HG02678 (cell line): ENCODE results near the gene CPEB3.

ENCODE experiments used
- ATAC-seq: cut with Tn5 transposase; IDR thresholded peaks from one replicate; pipeline ENCODE4 v1.9.1; 2021; ENCODE audit warnings: mild to moderate bottlenecking, moderate library complexity; ENCODE audit not compliant: unreplicated experiment

Gene CPEB3

GRCh38 chr10:92108747-92109146, 182.1 kb downstream of the CPEB3 start:
- no peak for ATAC-seq

DNA sequence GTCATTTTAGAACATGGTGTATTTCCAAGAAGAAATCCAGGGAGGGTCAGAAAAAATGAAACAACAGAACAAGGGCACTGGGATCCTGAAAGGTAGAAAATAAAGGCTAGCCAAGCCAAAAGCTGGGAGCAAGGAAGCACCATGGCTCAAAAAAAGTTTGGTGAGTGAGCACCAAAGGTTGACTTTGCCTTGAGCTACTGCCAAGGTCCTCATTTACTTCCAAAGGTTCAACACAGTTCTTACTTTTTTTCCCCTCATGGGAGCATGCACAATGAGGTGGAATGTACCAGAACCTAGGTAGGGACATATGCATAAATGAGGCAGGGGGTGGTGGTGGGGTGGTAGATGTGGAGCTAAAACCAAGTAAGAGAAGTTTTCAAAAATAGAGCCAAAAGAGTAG, 182.8 kb downstream of the CPEB3 start:
- ATAC-seq = no peak

- no peak for ATAC-seq
These were observed 187.3 kb downstream of the CPEB3 start for GRCh38 chr10:92103376-92104090.

DNA sequence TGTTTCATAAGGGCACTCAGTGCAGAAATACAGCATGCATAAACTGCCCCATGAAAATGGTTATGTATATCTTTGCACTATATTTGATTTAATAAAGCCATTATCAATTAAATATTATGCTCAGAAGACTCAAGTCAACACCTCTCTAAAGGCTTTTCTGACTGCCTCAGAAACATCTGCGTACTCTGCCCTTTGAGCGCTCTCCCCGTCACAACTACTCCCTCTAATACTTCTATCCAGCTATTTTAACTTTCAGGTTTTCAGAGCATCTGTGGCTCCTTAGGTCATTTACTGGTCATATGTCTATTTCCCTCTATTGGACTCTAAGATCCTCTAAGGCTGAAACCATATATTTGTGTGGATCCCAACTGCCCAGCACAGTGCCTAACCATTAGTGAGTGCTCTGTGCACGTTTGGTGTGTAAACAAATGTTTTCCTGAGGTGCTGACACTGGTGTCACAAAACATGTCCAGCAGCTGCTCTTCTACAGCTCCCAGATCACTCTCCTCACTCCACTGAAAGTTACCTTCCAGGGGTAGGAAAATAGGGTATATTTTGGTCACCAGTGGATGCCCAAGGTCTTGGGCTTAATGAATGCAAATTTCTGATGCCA, 188.2 kb downstream of the CPEB3 start:
- ATAC-seq = no peak

DNA sequence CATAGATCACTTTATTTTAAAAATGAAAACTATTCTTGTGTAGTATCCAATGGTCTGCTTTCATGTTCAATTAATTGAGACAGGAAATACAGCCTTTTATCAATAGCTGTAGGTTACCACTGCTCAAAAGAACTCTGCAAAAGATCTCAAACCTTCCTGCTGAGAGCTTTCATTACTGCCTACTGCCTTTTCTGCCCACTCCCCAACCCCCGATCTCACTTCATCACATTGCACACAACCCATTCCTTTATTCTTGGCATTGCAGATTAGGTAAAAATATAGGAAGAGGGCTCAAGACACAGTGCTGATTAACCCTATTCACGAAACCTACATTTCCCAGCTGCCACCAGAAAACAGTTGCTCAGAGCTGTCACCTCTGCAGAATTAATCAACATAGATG, 195.9 kb downstream of the CPEB3 start:
- no peak for ATAC-seq

DNA sequence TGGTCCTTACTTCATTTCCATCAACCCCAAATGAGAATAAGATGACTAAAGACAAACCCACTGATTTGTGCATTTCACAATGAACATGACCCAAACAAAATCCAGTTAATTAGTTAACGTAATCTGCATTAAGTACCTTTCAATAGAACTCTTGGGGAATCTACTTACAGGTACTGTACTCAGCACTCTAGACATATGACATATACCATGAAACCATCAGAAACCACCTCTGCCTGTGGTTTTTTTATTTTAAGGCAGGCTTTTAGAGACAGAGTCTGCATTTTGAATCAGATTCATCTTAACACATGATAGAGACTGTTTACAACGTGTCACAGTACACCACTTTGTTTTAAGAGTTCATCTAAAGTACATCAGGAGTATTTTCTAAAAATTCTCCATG, 198.9 kb downstream of the CPEB3 start:
- ATAC-seq = peak; percentile 41

DNA sequence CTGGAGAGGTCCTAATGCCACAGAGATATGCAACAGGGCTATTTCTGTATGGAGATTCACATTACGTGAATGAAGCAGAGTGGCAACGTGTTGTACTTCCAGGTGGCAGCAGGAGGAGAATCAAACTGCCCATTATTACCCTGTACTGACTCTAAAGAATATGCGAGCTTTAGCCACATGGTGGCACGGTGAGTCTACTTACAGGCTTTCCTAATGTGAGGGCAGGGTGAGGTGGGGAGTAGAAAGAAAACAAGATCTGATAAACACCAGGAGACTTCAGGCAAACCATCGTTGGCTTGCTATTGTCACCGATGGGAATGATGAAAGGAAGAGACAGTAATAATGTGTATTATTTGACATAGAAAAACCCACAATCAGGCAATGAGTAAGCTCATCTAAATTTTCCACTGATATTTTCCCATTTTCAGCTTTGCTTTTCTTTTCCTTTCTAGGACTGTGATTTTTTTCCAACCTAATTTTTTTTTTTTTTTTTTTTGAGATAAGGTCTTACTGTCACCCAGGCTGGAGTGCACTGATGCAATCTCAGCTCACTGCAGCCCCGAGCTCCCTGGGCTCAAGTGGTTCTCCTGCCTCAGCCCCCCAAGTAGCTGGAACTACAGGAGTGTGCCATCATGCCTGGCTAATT, 203.0 kb downstream of the CPEB3 start:
- peak; percentile 92 for ATAC-seq

DNA sequence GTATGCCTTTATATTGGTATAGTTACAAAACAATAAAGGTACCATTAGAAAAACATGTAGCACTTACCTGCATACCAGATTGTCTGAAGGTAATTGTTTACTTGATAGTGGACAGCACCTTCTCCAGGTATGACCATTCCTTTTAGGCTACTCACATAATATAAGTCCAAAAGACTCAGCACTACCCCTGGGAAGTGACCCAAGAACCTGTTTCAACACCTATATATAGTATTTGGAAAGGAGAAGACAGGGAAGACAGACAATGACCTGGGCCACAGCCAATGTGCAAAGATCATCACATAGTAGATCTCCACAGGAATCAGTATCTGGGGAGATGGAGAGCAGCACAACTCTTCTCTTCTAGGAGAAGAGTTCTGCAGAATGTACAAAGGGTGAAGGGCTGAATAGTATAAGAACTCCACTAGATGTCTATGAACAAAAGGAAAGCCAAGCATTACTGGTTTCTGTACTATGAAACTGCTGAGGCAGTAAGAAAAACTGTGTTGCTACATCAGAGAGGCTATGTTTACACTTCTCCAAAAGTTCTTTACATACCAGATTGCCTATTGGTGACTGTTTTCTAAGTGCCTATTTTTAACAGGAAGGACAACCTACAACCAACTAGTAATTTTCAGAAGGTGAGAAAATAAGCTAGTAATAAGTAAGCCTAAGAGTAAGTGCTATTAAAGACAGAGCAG, 208.1 kb downstream of the CPEB3 start:
- no peak for ATAC-seq

- ATAC-seq = no peak
These were observed 209.2 kb downstream of the CPEB3 start for GRCh38 chr10:92081641-92082040.

GRCh38 chr10:92080244-92080643, 210.6 kb downstream of the CPEB3 start:
- no peak for ATAC-seq

DNA sequence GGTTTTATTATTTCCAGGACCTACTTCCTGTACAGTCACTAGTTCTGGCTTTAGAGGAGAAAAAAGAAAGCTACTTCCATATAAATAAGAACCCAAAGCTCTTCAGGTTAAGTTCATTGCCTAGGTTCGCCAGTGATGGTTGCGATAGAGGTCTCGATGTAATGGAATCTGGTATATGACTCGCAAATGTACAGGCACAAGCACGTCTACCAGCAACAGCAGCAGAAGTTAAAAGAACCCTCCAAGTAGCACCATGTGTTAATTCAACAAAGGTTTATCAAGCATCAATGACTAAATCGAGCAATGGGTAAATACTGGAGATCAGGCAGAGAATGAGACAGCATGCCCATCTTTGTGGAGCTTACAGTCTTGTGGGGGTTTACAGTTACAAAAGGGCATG, 211.9 kb downstream of the CPEB3 start:
- no peak for ATAC-seq

DNA sequence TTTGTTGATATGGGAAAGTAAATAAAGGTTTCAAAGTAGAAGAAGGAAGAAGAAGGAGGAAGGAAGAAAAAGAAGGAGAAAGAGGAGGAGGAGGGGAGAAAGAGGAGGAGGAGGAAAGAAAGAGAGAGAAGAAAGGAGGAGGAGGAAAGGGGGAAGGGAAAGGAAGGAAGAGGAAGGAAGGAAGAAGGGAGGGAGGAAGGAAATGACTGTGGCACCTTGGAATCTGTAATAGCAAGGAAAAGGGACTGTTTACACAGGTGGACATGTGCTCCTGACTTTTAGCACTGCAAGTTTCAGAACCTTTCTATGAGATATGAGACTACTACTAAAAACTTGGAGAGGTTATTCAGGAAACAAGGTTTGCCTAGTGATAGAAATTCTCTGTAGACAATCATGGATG, 214.2 kb downstream of the CPEB3 start:
- ATAC-seq = no peak

- ATAC-seq = no peak
These were observed 215.0 kb downstream of the CPEB3 start for GRCh38 chr10:92075829-92076228.

DNA sequence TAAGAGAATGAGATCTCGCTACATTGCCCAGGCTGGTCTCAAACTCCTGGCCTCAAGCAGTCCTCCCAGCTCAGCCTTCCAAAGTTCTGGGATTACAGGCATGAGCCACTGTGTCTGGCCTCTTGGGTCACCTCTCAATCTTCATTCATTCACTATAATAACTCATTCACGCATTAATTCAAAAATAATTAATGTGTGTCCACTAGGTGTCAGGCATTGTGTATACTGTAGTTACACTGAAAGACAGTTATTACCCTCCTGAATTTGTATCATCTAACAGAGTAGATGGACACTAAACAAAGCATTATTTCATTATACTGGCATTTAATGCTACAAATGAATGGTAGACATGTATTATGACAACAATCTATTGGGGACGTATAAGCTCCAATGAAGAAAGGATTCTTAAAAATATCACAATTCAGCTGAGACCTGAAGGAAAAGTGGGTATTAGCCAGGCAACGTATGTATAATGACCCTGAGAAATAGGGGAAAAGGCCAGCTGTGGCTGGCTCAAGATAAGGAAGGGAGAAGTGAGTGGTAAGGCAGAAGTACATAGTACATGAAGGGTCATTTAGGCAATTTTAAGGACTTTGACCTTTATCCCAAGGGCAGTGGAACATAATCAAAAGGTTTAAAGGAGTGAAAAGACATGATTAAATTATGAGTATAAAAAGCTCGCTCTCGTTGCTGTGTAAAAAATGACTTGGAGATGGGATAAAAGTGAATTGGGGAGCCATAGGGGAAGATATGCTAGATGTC, 216.6 kb downstream of the CPEB3 start:
- no peak for ATAC-seq

DNA sequence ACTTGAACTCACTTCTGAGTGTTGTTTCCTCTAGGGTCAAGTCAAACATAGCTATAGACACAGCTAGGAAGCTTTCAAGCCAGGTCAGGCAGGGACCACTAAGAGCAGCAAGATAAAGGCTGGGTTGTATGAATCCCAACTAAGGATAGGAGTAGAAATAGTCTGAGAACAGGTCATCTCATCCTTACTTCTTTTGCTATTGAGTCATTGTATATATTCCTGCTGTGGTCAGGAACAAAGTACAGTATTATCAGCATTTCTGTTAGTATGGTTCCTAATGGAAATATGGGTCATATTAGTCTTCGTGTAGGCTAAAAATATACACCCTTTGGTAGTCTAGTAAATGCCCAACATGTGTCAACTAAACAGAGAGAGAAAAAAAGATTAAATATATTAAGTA, 222.0 kb downstream of the CPEB3 start:
- ATAC-seq = no peak

GRCh38 chr10:92066386-92066785, 224.5 kb downstream of the CPEB3 start:
- ATAC-seq = no peak

GRCh38 chr10:92064506-92064905, 226.4 kb downstream of the CPEB3 start:
- ATAC-seq = no peak

DNA sequence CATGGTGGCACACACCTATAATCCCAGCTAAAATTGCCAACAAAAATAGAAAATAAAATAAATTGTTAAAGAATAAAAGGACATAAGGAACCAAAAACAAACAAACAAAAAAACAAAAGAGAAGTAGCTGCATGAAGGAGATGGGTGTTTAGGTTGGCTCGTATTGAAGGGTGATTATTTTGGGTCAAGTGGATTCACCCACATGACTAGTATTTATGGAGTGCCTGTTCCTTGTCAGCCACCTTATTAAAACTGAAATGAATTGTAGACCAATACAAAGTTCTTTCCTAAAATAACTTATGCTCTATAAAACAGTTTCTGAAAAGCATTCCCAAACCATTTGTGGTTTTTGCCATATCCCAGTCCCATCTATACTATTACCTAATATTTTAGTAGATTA, 228.6 kb downstream of the CPEB3 start:
- ATAC-seq = no peak

GRCh38 chr10:92054807-92055206, 236.1 kb downstream of the CPEB3 start:
- no peak for ATAC-seq

- no peak for ATAC-seq
These were observed 238.1 kb downstream of the CPEB3 start for GRCh38 chr10:92052741-92053140.

GRCh38 chr10:92052088-92052487, 238.8 kb downstream of the CPEB3 start:
- no peak for ATAC-seq
